Left renal pelvis (tissue), 4 donors: ENCODE measurements around the gene MED13. TPM values are rescaled to one million over a fixed set of nuclear protein-coding genes. Genes with fewer than 3 reads are reported as not detected.

ENCODE experiments used
- DNase-seq, 4 donors: peaks; one replicate each; pipeline ENCODE4 v3.0.0-alpha.2; 2013; ENCODE audit warnings: low read depth in 4 of 4, low spot score in 3 of 4
- polyA plus RNA-seq, 4 donors: library from polyadenylated mRNA; unstranded; fragments of 120-200 nt; gene quantifications; one replicate each; pipeline ENCODE4 v1.2.1, GENCODE V29; 2013; ENCODE audit not compliant: insufficient read length in 4 of 4

Gene MED13, protein sequence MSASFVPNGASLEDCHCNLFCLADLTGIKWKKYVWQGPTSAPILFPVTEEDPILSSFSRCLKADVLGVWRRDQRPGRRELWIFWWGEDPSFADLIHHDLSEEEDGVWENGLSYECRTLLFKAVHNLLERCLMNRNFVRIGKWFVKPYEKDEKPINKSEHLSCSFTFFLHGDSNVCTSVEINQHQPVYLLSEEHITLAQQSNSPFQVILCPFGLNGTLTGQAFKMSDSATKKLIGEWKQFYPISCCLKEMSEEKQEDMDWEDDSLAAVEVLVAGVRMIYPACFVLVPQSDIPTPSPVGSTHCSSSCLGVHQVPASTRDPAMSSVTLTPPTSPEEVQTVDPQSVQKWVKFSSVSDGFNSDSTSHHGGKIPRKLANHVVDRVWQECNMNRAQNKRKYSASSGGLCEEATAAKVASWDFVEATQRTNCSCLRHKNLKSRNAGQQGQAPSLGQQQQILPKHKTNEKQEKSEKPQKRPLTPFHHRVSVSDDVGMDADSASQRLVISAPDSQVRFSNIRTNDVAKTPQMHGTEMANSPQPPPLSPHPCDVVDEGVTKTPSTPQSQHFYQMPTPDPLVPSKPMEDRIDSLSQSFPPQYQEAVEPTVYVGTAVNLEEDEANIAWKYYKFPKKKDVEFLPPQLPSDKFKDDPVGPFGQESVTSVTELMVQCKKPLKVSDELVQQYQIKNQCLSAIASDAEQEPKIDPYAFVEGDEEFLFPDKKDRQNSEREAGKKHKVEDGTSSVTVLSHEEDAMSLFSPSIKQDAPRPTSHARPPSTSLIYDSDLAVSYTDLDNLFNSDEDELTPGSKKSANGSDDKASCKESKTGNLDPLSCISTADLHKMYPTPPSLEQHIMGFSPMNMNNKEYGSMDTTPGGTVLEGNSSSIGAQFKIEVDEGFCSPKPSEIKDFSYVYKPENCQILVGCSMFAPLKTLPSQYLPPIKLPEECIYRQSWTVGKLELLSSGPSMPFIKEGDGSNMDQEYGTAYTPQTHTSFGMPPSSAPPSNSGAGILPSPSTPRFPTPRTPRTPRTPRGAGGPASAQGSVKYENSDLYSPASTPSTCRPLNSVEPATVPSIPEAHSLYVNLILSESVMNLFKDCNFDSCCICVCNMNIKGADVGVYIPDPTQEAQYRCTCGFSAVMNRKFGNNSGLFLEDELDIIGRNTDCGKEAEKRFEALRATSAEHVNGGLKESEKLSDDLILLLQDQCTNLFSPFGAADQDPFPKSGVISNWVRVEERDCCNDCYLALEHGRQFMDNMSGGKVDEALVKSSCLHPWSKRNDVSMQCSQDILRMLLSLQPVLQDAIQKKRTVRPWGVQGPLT (N-terminal part only)
- 10 to 100 TPM; 45.3 to 53.7 (median 49.5) TPM for polyA plus RNA-seq

GRCh38 chr17:62064791-62065563 is at the start of gene MED13:
MED13 (minus strand) TSS chr17:62065278; CDS start chr17:62065205, 73 bp downstream.
- peak in 2 of 4 donors; percentile 22 to 34 for DNase-seq

DNA sequence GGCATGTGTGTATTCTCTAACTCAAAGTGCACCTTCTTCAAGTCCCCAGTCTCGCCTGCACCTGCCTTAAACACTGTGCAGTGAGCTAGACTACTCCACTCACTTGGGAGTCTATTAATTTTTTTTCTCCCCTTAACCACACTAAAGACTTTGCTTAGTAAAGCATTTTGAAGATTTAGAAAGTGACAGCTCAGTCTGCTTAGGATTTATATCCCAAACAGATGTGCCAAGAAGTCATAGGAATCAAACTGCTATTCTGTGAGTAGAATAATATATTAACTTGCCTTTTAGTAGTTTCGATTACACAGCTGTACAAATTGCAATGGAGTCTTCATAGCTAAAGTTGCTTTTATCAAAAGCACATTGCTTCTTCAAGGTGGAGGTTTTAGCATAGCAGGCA is 47.2 kb upstream of the MED13 start:
- DNase-seq = no peak

DNA sequence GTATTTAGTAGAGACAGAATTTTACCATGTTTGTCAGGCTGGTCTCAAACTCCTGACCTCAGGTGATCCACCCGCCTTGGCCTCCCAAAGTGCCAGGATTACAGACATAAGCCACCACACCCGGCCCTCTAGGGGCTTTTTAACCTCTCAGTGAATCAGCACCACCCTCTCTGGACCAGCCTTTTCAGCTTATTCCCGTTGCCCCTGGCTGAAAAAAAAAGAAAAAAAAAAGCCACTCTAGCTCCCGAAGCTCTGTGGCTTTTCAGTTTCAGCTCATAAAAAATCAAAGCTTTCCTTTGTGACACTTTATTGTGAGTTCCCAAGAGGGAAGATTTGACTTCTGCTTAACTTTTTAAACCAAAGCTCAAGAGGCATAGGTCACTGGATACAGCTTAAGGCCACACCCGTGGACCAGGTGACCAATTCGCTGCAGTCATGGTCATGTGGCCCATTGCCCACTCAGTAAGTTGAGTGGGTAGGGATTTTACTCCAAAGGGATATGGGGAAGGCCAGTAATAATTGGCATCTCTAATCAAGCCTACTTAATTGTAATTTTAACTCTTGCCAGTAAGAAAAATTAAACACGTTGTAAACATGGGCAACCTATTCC is 46.6 kb upstream of the MED13 start:
- no peak for DNase-seq

DNA sequence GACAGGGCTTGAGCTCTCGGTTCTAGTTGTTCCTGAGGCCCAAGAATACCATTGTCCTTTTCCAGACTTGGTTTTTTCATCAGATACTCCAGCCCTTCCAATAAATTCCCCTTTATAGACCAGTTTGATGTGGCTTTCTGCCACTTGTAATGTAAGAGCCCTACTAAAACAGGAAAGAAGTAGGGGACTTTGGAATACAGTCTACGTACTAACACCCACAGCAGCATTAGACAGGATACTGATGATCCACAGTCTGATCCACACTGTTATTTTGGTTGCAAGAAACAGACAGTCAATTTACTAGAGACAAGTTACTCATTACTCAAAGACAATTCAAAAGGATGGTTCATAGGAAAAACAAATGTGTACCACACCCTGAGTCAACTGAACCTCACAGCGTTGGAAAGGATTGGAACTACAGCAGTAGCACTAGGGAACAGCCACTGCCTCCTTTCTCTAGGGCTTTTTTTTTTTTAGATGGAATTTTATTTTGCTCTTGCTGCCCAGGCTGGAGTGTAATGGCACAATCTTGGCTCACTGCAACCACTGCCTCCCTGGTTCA is 45.9 kb upstream of the MED13 start:
- no peak for DNase-seq

DNA sequence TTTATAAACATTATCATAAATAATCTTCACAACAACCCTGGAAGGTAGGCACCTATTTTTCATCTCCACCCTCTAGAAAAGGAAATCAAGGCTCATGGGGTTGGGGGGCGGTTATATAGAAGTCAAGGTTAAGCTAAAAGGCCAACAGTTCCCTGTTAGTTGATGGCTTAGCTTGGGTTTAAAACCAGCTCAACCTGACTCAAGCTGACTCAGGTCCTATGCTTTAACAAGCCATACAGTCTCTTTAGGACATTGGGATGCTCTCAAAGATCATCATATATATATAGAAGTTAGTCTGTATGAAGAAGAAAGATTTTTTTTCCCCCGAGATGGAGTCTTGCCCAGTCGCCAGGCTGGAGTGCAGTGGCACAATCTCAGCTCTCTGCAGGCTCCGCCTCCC is 44.8 kb upstream of the MED13 start:
- no peak for DNase-seq

- DNase-seq = peak in 3 of 4 donors; percentile 8 to 12 (median 11)
Measured at GRCh38 chr17:62109378-62109902, 44.4 kb upstream of the MED13 start.

GRCh38 chr17:62105861-62106260 is 40.8 kb upstream of the MED13 start:
- DNase-seq = no peak

GRCh38 chr17:62105357-62105756 is 40.3 kb upstream of the MED13 start:
- DNase-seq = no peak

- DNase-seq = no peak
Measured at GRCh38 chr17:62101515-62101914, 36.4 kb upstream of the MED13 start.

- DNase-seq = no peak
Measured at GRCh38 chr17:62101090-62101489, 36.0 kb upstream of the MED13 start.

DNA sequence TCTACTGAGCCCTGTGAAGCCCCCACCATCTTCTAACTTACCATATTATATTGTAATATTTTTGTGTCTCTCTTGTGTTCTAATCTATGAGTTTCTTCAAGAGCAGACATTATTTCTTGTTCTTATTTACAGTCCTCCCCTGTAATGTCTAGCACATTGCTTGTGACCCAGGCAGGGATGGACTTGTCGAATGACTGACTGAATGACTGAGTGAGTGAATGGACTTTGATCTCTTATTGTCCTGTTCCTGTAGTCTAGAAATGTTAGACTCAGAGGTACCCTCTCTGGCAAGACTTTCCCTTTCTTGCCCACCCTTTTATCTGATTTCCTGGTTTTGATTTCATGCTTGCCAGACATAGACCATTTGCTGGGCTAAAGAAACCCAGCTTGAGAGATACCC is 35.0 kb upstream of the MED13 start:
- DNase-seq = no peak

DNA sequence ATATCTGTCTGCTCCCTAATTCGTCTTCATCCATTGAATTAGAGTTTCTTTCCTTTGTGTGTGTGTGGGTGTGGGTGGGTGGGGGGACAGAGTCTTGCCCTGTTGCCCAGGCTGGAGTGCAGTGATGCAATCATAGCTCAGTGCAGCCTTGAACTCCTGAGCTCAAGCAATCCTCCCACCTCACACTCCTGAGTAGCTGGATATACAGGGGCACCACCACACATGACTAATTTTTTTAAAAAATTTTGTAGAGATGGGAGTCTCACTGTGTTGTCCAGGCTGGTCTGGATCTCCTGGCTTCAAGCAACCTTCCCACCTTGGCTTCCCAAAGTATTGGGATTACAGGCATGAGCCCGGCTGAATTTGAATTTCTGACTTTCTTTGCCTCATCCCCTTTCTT is 34.5 kb upstream of the MED13 start:
- no peak for DNase-seq

DNA sequence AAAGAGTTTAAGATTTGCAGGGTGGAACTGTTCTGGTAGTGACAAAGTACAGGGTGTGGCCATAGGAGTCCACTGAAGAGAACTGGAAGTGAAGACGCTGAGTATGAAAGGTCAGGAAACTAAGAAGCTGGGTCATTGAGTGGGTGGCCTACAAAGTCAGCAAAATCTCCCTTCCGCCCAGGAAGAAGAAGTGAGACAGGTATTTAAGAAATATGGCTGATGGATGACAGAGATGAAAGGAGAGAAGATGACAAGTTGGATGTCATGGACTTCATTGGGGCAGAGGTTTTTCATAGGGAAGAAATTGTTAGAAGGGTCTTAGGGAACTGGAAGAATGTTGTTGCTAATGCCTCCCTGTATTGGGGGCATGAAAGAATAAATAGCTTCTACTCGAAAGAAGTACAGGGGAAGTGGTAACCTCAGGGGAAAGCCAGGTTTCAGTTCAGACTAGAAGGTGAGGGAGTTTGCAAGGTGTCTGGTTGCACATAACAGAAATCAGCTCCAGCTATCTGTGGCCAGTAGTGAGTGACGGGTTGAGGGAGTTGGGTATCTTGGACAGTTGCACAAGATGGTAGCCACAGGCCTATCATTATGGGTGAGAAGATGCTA is 33.6 kb upstream of the MED13 start:
- no peak for DNase-seq

- no peak for DNase-seq
Measured at GRCh38 chr17:62096401-62096670, 31.3 kb upstream of the MED13 start.

- no peak for DNase-seq
Measured at GRCh38 chr17:62094175-62094574, 29.1 kb upstream of the MED13 start.

DNA sequence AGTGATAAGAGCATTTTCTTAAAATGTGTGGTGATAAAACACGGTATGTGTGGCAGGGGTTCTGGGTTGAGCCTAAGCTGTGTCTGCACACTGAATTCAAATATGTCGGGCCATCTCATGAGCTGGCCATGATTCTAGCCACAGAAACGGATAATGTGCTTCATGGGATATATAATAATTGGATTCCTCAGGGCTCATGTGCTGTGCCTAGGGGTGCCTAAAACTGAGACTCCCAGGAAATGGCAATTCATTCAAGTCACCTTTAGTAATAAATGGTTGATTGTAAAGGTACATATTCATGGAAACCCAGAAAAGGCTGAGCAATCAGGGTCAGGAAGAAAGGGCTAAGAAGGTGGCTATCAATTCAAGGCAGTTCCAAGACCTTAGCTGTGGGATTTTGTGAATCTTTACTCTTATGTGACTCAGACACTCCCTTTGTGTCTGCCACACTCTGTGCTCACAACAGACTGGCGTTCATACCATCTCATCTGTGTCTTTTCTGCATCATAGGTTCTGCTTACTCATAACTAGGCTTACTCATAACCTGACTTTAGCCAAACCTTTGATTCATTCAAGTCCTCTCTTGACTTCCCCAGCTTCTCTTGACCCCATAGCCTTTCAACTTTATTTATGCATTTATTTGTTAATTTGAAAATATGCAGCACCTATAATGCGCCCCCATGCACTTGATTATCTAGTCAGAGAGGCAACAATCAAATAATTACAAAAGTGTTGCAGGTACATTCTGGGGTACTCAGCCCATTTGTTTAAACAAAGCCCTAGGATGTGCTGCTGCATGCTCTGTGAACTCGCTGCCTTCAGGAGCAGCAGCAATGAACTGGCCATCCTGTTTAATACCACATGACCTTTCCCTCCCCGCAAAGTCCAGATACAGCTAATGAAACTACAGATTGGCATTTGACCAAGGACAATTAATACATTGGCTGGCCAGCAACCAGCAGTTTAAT is 28.4 kb upstream of the MED13 start:
- DNase-seq = no peak

DNA sequence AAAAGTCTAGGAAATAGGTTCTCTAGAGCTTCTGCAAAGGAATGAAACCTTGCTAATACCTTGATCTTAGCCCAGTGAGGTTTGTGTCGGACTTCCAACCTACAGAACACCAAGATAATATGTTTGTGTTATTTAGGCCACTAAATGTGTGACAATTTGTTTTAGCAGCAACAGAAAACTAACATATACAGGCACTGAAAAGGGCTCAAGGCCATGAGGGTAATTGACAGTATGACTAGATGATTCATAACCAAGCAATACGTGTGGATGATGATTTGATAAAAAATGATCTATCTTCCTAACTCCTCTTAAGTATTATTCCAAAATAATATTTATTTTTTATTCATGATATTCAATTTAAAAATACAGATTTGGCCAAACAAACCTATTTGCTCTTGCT is 27.7 kb upstream of the MED13 start:
- no peak for DNase-seq

GRCh38 chr17:62091804-62092203 is 26.7 kb upstream of the MED13 start:
- no peak for DNase-seq
